IMR-90 (cell line): ENCODE data around the gene HLA-B. TPM values are rescaled to one million over a fixed set of nuclear protein-coding genes. Genes with fewer than 3 reads are reported as not detected.
"Not testable (repeated sequence)": the region's sequence is repeated elsewhere in the genome, so short reads cannot be mapped to it uniquely, and the experiment has no call there.

Experiments
- ATAC-seq: fragments of 200-7000 bp; cut with Tn5 transposase; 2 replicates; pipeline ENCODE4 v1.9.1; 2020; ENCODE audit warnings: low read depth, mild to moderate bottlenecking, moderate library complexity
- BruUV-seq: library from RNA; stranded (reverse); fragments of 400-500 nt; replicated peaks from 2 replicates; lab custom pipeline; 2021; lab: Mats Ljungman, UMichigan
- CTCF ChIA-PET: fragments of 300-600 bp; formaldehyde crosslinking; extraction: SDS; loops from one replicate; lab custom pipeline; 2021; ENCODE audit warnings: antibody characterized with exemption; lab: Yijun Ruan, JAX
- POLR2A ChIA-PET: fragments of 300-600 bp; sonication (Branson Sonifier 250); formaldehyde crosslinking; loops from one replicate; lab custom pipeline; 2022; ENCODE audit warnings: antibody characterized with exemption; ENCODE audit not compliant: unreplicated experiment; lab: Charles Lee
- DNase-seq: peaks from one replicate; pipeline ENCODE4 v3.0.0; 2013
- H2AFZ ChIP-seq: replicated peaks from 2 replicates; pipeline ENCODE3; 2013; ENCODE audit warnings: low read length, mild to moderate bottlenecking; ENCODE audit not compliant: poor library complexity
- H2AK5ac ChIP-seq: 2 replicates; pipeline ENCODE4 v1.6.1; 2013; ENCODE audit warnings: low read depth, low read length, inconsistent platforms
- H2AK9ac ChIP-seq: replicated peaks from 2 replicates; pipeline ENCODE3; 2013; ENCODE audit warnings: mild to moderate bottlenecking, low read depth, low read length, moderate library complexity; ENCODE audit not compliant: poor library complexity
- H2BK120ac ChIP-seq: 2 replicates; pipeline ENCODE4 v1.6.1; 2013; ENCODE audit warnings: low read depth, low read length, inconsistent platforms
- H2BK15ac ChIP-seq: 3 replicates; pipeline ENCODE4 v1.6.1; 2013; ENCODE audit warnings: low read depth, low read length, inconsistent platforms
- H2BK20ac ChIP-seq: 2 replicates; pipeline ENCODE4 v1.6.1; 2013; ENCODE audit warnings: low read depth, mild to moderate bottlenecking, inconsistent platforms, low read length, moderate library complexity
- H2BK5ac ChIP-seq: 2 replicates; pipeline ENCODE4 v1.6.1; 2013; ENCODE audit warnings: mild to moderate bottlenecking, low read depth, low read length, inconsistent platforms; ENCODE audit not compliant: poor library complexity, severe bottlenecking
- H3K14ac ChIP-seq: replicated peaks from 2 replicates; pipeline ENCODE4 v1.6.1; 2013; ENCODE audit warnings: low read depth, low read length, inconsistent platforms
- H3K18ac ChIP-seq: 2 replicates; pipeline ENCODE4 v1.6.1; 2013; ENCODE audit warnings: low read depth, low read length, control low read depth
- H3K23ac ChIP-seq: 2 replicates; pipeline ENCODE4 v1.6.1; 2013; ENCODE audit warnings: low read depth, low read length, inconsistent platforms
- H3K27ac ChIP-seq: 2 replicates; pipeline ENCODE4 v1.5.1; 2013; ENCODE audit warnings: mild to moderate bottlenecking, control low read depth, low read length; ENCODE audit not compliant: insufficient read depth
- H3K27me3 ChIP-seq: 2 replicates; pipeline ENCODE4 v1.6.1; 2013; ENCODE audit warnings: low read length; ENCODE audit not compliant: control insufficient read depth, insufficient read depth
- H3K36me3 ChIP-seq: 2 replicates; pipeline ENCODE4 v1.6.1; 2013; ENCODE audit warnings: low read length, mixed read lengths; ENCODE audit not compliant: control insufficient read depth, insufficient read depth
- H3K4ac ChIP-seq: 2 replicates; pipeline ENCODE4 v1.6.1; 2013; ENCODE audit warnings: low read depth, low read length, inconsistent platforms
- H3K4me1 ChIP-seq: 2 replicates; pipeline ENCODE4 v1.6.1; 2013; ENCODE audit warnings: low read length, mixed read lengths; ENCODE audit not compliant: control insufficient read depth, insufficient read depth
- H3K4me2 ChIP-seq: 2 replicates; pipeline ENCODE4 v1.6.1; 2013; ENCODE audit warnings: low read depth, mild to moderate bottlenecking, control low read depth, low read length, moderate library complexity
- H3K4me3 ChIP-seq: 2 replicates; pipeline ENCODE4 v1.5.1; 2013; ENCODE audit warnings: low read depth, mild to moderate bottlenecking, control low read depth, low read length, moderate library complexity; ENCODE audit not compliant: insufficient read depth
- H3K56ac ChIP-seq: 2 replicates; pipeline ENCODE4 v1.6.1; 2013; ENCODE audit warnings: low read length, inconsistent platforms; ENCODE audit not compliant: insufficient read depth; ENCODE audit errors: extremely low read depth
- H3K79me1 ChIP-seq, 2 experiments: 2 replicates each; pipeline ENCODE4 v1.6.1; 2013; ENCODE audit warnings: low read length in 2 of 2, inconsistent platforms in 1 of 2, low read depth in 1 of 2
- H3K9ac ChIP-seq: 2 replicates; pipeline ENCODE4 v1.6.1; 2013; ENCODE audit warnings: low read depth, low read length, control low read depth
- H3K9me1 ChIP-seq: 2 replicates; pipeline ENCODE4 v1.6.1; 2013; ENCODE audit warnings: low read length, inconsistent platforms; ENCODE audit not compliant: insufficient read depth
- H3K9me3 ChIP-seq: 2 replicates; pipeline ENCODE4 v1.6.1; 2013; ENCODE audit warnings: low read length; ENCODE audit not compliant: control insufficient read depth, insufficient read depth
- H4K20me1 ChIP-seq: 2 replicates; pipeline ENCODE4 v1.6.1; 2013; ENCODE audit warnings: low read length, inconsistent platforms; ENCODE audit not compliant: insufficient read depth
- H4K5ac ChIP-seq: 2 replicates; pipeline ENCODE4 v1.6.1; 2013; ENCODE audit warnings: mild to moderate bottlenecking, low read depth, low read length, control low read depth
- H4K8ac ChIP-seq, 2 experiments: 2 replicates each; pipeline ENCODE4 v1.6.1; 2013; ENCODE audit warnings: low read depth in 2 of 2, low read length in 2 of 2, control low read depth in 1 of 2, inconsistent platforms in 1 of 2
- H4K91ac ChIP-seq: 2 replicates; pipeline ENCODE4 v1.6.1; 2013; ENCODE audit warnings: low read depth, low read length, inconsistent platforms; ENCODE audit not compliant: insufficient read depth
- WGBS, 2 experiments: methylation state at CpG; one replicate each; pipeline versions ENCODE4 v1.1.5 to v1.1.7; 2013; ENCODE audit warnings: missing lambda C conversion rate in 2 of 2; ENCODE audit not compliant: insufficient read length in 1 of 2; ENCODE audit errors: extremely low coverage in 2 of 2; 5-methylcytosine and 5-hydroxymethylcytosine counted together
- dilution Hi-C: fragments of 300-500 bp; cut with HindIII; formaldehyde crosslinking; loops from one replicate; pipeline ENCODE4 v1.14.3; 2018; ENCODE audit warnings: low sequenced_read_pairs; ENCODE audit not compliant: unreplicated experiment
- in situ Hi-C: fragments of 300-500 bp; cut with MboI; formaldehyde crosslinking; loops from 3 replicates; pipeline ENCODE4 v1.14.3; 2019; ENCODE audit warnings: low sequenced_read_pairs, inconsistent platforms, mixed read lengths
- intact Hi-C: fragments of 100-400 bp; cut with micrococcal nuclease; formaldehyde crosslinking; loops from 2 replicates; pipeline ENCODE4 v1.10.0; 2022
- polyA plus RNA-seq, 3 experiments: library from polyadenylated mRNA; depleted of rRNA; stranded (reverse); fragments of >200 nt; gene quantifications; 2 replicates each; pipeline ENCODE4 v1.2.3, GENCODE V29; 2012; ENCODE audit warnings: low replicate concordance in 1 of 3
- total RNA-seq: library from RNA; depleted of rRNA; stranded (reverse); fragments of >200 nt; gene quantifications from 2 replicates; pipeline ENCODE4 v1.2.3, GENCODE V29; 2012

HLA-B gene
- total and polyA plus RNA-seq, 2 of the 4 experiments (the other 2 are of a cell fraction): 44.1 to 309 TPM

- H3K9me3 ChIP-seq, H3K23ac ChIP-seq, H3K18ac ChIP-seq, H4K8ac ChIP-seq, H3K4ac ChIP-seq, H2BK120ac ChIP-seq, H4K5ac ChIP-seq, H3K9me1 ChIP-seq, H2BK5ac ChIP-seq, H3K4me2 ChIP-seq, H3K14ac ChIP-seq, ATAC-seq, H3K9ac ChIP-seq, H4K91ac ChIP-seq, POLR2A ChIA-PET, DNase-seq, H3K27ac ChIP-seq, H3K4me1 ChIP-seq, H4K20me1 ChIP-seq, BruUV-seq, dilution Hi-C loops, H2AK9ac ChIP-seq, H3K27me3 ChIP-seq, H3K56ac ChIP-seq, H2AK5ac ChIP-seq, H2AFZ ChIP-seq, in situ Hi-C loops, H3K36me3 ChIP-seq, H3K4me3 ChIP-seq, CTCF ChIA-PET, H2BK15ac ChIP-seq, H2BK20ac ChIP-seq: not testable (repeated sequence)
- peaks cover 4 to 37% of the 10 kb centered on the region in 2 experiments; a peak in 3 of 4 replicates for H3K79me1 ChIP-seq
- WGBS, 2 experiments: no CpG with 5 or more reads among the region's 8 CpGs
- intact Hi-C loops: loop anchor here (5.0 kb wide), 1 partner anchor 200 kb away; no protein-coding TSS in a partner anchor
Measured at GRCh38 chr6:31397153-31397499, 40.1 kb upstream of the HLA-B start.
